A549 (cell line): ENCODE measurements around the gene PPP2R5E. TPM values are rescaled to one million over a fixed set of nuclear protein-coding genes. Genes with fewer than 3 reads are reported as not detected.

Source experiments
- ATAC-seq, 2 experiments: fragments of 200-7000 bp in 1 of 2; fragments of >200 bp in 1 of 2; cut with Nextera tagmentation in 1 of 2; cut with Tn5 transposase in 1 of 2; 3 replicates each; pipeline versions ENCODE4 v1.8.0 to v1.9.1; 2018 to 2020; ENCODE audit warnings: mild to moderate bottlenecking in 1 of 2, moderate library complexity in 1 of 2
- CTCF ChIA-PET: fragments of 300-600 bp; sonication (Branson Sonifier 250); formaldehyde crosslinking; extraction: SDS; loops from one replicate; lab custom pipeline; 2021; ENCODE audit warnings: antibody characterized with exemption, inconsistent platforms; lab: Yijun Ruan, JAX
- POLR2A ChIA-PET: fragments of 350-600 bp; formaldehyde crosslinking; extraction: SDS; loops from one replicate; lab custom pipeline; 2021; ENCODE audit warnings: antibody characterized with exemption, inconsistent platforms; lab: Yijun Ruan, JAX
- DNase-seq, 2 experiments: peaks; one replicate each; pipeline versions ENCODE4 v3.0.0 to v3.0.0-alpha.2; 2011 to 2016; ENCODE audit warnings: low read depth in 1 of 2, low spot score in 1 of 2
- FAIRE-seq: peaks from 2 replicates; lab custom pipeline; 2011; peaks lifted over from hg19 to GRCh38; lab: Jason Lieb, UNC
- H3K27ac ChIP-seq, 2 experiments: fragments of >200 bp; sonication (Bioruptor Twin); formaldehyde crosslinking; 3 replicates each; pipeline ENCODE4 v1.5.1; 2016 to 2017
- H3K4me1 ChIP-seq: fragments of >200 bp; sonication (Bioruptor Twin); formaldehyde crosslinking; 3 replicates; pipeline ENCODE4 v1.6.1; 2016
- H3K4me2 ChIP-seq: fragments of >200 bp; sonication (Bioruptor Twin); formaldehyde crosslinking; 3 replicates; pipeline ENCODE4 v1.6.1; 2016
- H3K4me3 ChIP-seq: fragments of >200 bp; sonication (Bioruptor Twin); formaldehyde crosslinking; 3 replicates; pipeline ENCODE4 v1.5.1; 2016
- H3K9me3 ChIP-seq: fragments of >200 bp; sonication (Bioruptor Twin); formaldehyde crosslinking; 3 replicates; pipeline ENCODE4 v1.6.1; 2016
- BHLHE40 ChIP-seq: IDR thresholded peaks from 2 replicates; pipeline ENCODE4 v1.6.1; 2012; ENCODE audit warnings: low read depth, low read length, inconsistent platforms
- CHD4 ChIP-seq: fragments of 200-600 bp; sonication (generic); IDR thresholded peaks from 2 replicates; pipeline ENCODE4 v1.6.1; 2016; ENCODE audit warnings: antibody characterized with exemption, mild to moderate bottlenecking, borderline replicate concordance
- EHF ChIP-seq: fragments of 250-450 bp; sonication (Bioruptor Pico); IDR thresholded peaks from 2 replicates; pipeline ENCODE4 v1.5.0; 2020; ENCODE audit warnings: mild to moderate bottlenecking
- EHMT2 ChIP-seq: fragments of 200-600 bp; sonication (generic); IDR thresholded peaks from 2 replicates; pipeline ENCODE4 v1.6.1; 2016; ENCODE audit warnings: antibody characterized with exemption, low read depth, mild to moderate bottlenecking, moderate library complexity
- GATA3 ChIP-seq: IDR thresholded peaks from 2 replicates; pipeline ENCODE4 v1.6.1; 2012; ENCODE audit warnings: borderline replicate concordance
- HEYL ChIP-seq: fragments of 250-450 bp; sonication (Bioruptor Pico); IDR thresholded peaks from 2 replicates; pipeline ENCODE4 v1.8.0; 2021; ENCODE audit warnings: mild to moderate bottlenecking, moderate library complexity
- HOXA7 ChIP-seq: fragments of 250-450 bp; sonication (Bioruptor Pico); IDR thresholded peaks from 2 replicates; pipeline ENCODE4 v1.5.0; 2020; ENCODE audit warnings: mild to moderate bottlenecking, moderate library complexity
- HOXB5 ChIP-seq: fragments of 250-450 bp; sonication (Bioruptor Pico); IDR thresholded peaks from 2 replicates; pipeline ENCODE4 v1.5.0; 2020; ENCODE audit warnings: mild to moderate bottlenecking, moderate library complexity
- JUNB ChIP-seq: fragments of >200 bp; sonication (Bioruptor Twin); formaldehyde crosslinking; IDR thresholded peaks from 2 replicates; pipeline ENCODE4 v1.6.1; 2016
- MAZ ChIP-seq: fragments of 150-350 bp; IDR thresholded peaks from 2 replicates; pipeline ENCODE4 v1.6.1; 2014; ENCODE audit warnings: antibody characterized with exemption, low read depth, low read length, borderline replicate concordance
- PHF8 ChIP-seq: fragments of 200-600 bp; sonication (generic); IDR thresholded peaks from 2 replicates; pipeline ENCODE4 v1.6.1; 2016; ENCODE audit warnings: low read depth, mild to moderate bottlenecking, antibody characterized with exemption, moderate library complexity, borderline replicate concordance
- RCOR1 ChIP-seq: fragments of 150-350 bp; IDR thresholded peaks from 2 replicates; pipeline ENCODE4 v1.6.1; 2014; ENCODE audit warnings: antibody characterized with exemption, low read length, low read depth
- TP53 ChIP-seq: fragments of 250-450 bp; sonication (Bioruptor Pico); IDR thresholded peaks from 2 replicates; pipeline ENCODE4 v1.5.0; 2021; ENCODE audit warnings: mild to moderate bottlenecking, moderate library complexity
- WGBS: methylation state at CpG from one replicate; pipeline ENCODE4 v1.1.6; 2017; ENCODE audit errors: missing lambda C conversion rate; 5-methylcytosine and 5-hydroxymethylcytosine counted together
- polyA plus RNA-seq, 4 experiments: library from polyadenylated mRNA; depleted of rRNA in 3 of 4; stranded (reverse); fragments of >200 nt; fragmentation: RNase III in 1 of 4; extraction: RNeasy Plus Mini Kit Qiagen cat#74134 plus additional on column Dnase treatment in 1 of 4; gene quantifications; 2 replicates in 3 of 4; 3 replicates in 1 of 4; pipeline ENCODE4 v1.2.3, GENCODE V29; 2011 to 2017
- TF ChIP-seq, protein P1 (sequence below): fragments of >200 bp; sonication (Bioruptor Twin); formaldehyde crosslinking; IDR thresholded peaks from 3 replicates; pipeline ENCODE4 v1.6.1; 2016
- TF ChIP-seq, protein P2 (sequence below): fragments of 150-350 bp; IDR thresholded peaks from 2 replicates; pipeline ENCODE4 v1.6.1; 2014; ENCODE audit warnings: low read depth, mild to moderate bottlenecking, low read length
- TF ChIP-seq, protein P3 (sequence below): fragments of >200 bp; sonication (Bioruptor Twin); formaldehyde crosslinking; IDR thresholded peaks from 3 replicates; pipeline ENCODE4 v1.5.1; 2016
- TF ChIP-seq, protein P4 (sequence below): fragments of 200-600 bp; sonication (generic); IDR thresholded peaks from 2 replicates; pipeline ENCODE4 v1.6.1; 2016; ENCODE audit warnings: antibody characterized with exemption, mild to moderate bottlenecking, moderate library complexity
- TF ChIP-seq, protein P5 (sequence below): fragments of 250-450 bp; sonication (Bioruptor Pico); IDR thresholded peaks from 2 replicates; pipeline ENCODE4 v1.5.0; 2021; ENCODE audit warnings: mild to moderate bottlenecking, moderate library complexity, borderline replicate concordance

Gene PPP2R5E
- polyA plus RNA-seq, 2 of the 4 experiments (the other 2 are of a cell fraction) = 21.4 to 23.2 TPM

DNA sequence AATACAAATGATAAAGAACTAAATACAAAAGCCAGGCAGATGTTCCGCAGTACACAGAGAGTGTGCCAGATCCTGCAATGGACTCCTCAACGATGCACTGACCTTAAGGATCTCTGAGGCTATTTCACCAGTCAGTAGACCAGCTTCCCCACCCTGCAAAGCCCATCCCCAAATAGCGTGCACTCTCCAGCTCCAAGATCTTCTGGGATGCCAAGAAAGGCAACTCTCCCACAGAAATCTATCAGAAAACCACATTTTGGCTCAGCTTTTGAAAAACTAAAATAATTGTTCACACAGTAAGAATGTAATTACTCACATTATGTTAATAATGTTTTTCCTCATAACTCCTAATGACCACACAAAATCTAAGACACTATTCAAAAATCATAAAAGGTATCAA, 90.4 kb downstream of the PPP2R5E start:
- CTCF ChIA-PET = no interaction called here

More for the DNA sequence above, 90.4 kb downstream of the PPP2R5E start:
- FAIRE-seq = no peak
- no peak for DNase-seq
- no peak overlapping the region for H3K4me2 ChIP-seq
- no peak overlapping the region for H3K27ac ChIP-seq
- WGBS = 89% methylated on average over 3 of the region's 3 CpGs
- peaks cover 15% of the 10 kb centered on the region; the same call in 2 of the 3 replicates for H3K4me1 ChIP-seq
- no peak overlapping the region for H3K4me3 ChIP-seq
- no peak for ATAC-seq
- POLR2A ChIA-PET = no interaction called here
- H3K9me3 ChIP-seq = no peaks in the 10 kb centered on the region
- TF ChIP-seq JUNB = no peak
- TF ChIP-seq, protein P1, sequence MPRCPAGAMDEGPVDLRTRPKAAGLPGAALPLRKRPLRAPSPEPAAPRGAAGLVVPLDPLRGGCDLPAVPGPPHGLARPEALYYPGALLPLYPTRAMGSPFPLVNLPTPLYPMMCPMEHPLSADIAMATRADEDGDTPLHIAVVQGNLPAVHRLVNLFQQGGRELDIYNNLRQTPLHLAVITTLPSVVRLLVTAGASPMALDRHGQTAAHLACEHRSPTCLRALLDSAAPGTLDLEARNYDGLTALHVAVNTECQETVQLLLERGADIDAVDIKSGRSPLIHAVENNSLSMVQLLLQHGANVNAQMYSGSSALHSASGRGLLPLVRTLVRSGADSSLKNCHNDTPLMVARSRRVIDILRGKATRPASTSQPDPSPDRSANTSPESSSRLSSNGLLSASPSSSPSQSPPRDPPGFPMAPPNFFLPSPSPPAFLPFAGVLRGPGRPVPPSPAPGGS = no peak
- TF ChIP-seq CHD4 = no peak
- no peak for TF ChIP-seq GATA3
- TF ChIP-seq, protein P2, sequence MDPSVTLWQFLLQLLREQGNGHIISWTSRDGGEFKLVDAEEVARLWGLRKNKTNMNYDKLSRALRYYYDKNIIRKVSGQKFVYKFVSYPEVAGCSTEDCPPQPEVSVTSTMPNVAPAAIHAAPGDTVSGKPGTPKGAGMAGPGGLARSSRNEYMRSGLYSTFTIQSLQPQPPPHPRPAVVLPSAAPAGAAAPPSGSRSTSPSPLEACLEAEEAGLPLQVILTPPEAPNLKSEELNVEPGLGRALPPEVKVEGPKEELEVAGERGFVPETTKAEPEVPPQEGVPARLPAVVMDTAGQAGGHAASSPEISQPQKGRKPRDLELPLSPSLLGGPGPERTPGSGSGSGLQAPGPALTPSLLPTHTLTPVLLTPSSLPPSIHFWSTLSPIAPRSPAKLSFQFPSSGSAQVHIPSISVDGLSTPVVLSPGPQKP = no peak
- no peak for TF ChIP-seq HOXB5 (CRISPR knock-in tag)
- no peak for TF ChIP-seq HEYL
- TF ChIP-seq, protein P3, sequence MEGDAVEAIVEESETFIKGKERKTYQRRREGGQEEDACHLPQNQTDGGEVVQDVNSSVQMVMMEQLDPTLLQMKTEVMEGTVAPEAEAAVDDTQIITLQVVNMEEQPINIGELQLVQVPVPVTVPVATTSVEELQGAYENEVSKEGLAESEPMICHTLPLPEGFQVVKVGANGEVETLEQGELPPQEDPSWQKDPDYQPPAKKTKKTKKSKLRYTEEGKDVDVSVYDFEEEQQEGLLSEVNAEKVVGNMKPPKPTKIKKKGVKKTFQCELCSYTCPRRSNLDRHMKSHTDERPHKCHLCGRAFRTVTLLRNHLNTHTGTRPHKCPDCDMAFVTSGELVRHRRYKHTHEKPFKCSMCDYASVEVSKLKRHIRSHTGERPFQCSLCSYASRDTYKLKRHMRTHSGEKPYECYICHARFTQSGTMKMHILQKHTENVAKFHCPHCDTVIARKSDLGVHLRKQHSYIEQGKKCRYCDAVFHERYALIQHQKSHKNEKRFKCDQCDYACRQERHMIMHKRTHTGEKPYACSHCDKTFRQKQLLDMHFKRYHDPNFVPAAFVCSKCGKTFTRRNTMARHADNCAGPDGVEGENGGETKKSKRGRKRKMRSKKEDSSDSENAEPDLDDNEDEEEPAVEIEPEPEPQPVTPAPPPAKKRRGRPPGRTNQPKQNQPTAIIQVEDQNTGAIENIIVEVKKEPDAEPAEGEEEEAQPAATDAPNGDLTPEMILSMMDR = no peak
- TF ChIP-seq HOXA7 (CRISPR knock-in tag) = no peak
- no peak for TF ChIP-seq MAZ
- TF ChIP-seq, protein P4, sequence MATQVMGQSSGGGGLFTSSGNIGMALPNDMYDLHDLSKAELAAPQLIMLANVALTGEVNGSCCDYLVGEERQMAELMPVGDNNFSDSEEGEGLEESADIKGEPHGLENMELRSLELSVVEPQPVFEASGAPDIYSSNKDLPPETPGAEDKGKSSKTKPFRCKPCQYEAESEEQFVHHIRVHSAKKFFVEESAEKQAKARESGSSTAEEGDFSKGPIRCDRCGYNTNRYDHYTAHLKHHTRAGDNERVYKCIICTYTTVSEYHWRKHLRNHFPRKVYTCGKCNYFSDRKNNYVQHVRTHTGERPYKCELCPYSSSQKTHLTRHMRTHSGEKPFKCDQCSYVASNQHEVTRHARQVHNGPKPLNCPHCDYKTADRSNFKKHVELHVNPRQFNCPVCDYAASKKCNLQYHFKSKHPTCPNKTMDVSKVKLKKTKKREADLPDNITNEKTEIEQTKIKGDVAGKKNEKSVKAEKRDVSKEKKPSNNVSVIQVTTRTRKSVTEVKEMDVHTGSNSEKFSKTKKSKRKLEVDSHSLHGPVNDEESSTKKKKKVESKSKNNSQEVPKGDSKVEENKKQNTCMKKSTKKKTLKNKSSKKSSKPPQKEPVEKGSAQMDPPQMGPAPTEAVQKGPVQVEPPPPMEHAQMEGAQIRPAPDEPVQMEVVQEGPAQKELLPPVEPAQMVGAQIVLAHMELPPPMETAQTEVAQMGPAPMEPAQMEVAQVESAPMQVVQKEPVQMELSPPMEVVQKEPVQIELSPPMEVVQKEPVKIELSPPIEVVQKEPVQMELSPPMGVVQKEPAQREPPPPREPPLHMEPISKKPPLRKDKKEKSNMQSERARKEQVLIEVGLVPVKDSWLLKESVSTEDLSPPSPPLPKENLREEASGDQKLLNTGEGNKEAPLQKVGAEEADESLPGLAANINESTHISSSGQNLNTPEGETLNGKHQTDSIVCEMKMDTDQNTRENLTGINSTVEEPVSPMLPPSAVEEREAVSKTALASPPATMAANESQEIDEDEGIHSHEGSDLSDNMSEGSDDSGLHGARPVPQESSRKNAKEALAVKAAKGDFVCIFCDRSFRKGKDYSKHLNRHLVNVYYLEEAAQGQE = no peak
- TF ChIP-seq, protein P5, sequence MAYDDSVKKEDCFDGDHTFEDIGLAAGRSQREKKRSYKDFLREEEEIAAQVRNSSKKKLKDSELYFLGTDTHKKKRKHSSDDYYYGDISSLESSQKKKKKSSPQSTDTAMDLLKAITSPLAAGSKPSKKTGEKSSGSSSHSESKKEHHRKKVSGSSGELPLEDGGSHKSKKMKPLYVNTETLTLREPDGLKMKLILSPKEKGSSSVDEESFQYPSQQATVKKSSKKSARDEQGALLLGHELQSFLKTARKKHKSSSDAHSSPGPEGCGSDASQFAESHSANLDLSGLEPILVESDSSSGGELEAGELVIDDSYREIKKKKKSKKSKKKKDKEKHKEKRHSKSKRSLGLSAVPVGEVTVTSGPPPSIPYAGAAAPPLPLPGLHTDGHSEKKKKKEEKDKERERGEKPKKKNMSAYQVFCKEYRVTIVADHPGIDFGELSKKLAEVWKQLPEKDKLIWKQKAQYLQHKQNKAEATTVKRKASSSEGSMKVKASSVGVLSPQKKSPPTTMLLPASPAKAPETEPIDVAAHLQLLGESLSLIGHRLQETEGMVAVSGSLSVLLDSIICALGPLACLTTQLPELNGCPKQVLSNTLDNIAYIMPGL = no peak
- TF ChIP-seq TP53 (CRISPR knock-in tag) = no peak
- no peak for TF ChIP-seq EHF (CRISPR knock-in tag)
- TF ChIP-seq BHLHE40 = no peak
- no peak for TF ChIP-seq EHMT2
- TF ChIP-seq PHF8 = no peak
- no peak for TF ChIP-seq RCOR1
